HEK293 (cell line): Measurements from ENCODE around the gene SAMD4B.

ENCODE experiments used
- CTCF ChIA-PET: fragments of 350-600 bp; formaldehyde crosslinking; extraction: SDS; loops from one replicate; lab custom pipeline; 2021; ENCODE audit warnings: antibody characterized with exemption; lab: Yijun Ruan, JAX
- POLR2A ChIA-PET: fragments of 300-600 bp; formaldehyde crosslinking; extraction: SDS; loops from one replicate; lab custom pipeline; 2020; ENCODE audit warnings: antibody characterized with exemption, inconsistent platforms; lab: Yijun Ruan, JAX
- H3K27ac ChIP-seq: fragments of 200-500 bp; sonication (Bioruptor generic); 2 replicates; pipeline ENCODE4 v1.5.1; 2014; ENCODE audit warnings: low read depth, low read length, control low read depth, inconsistent platforms; ENCODE audit errors: extremely low read depth
- H3K36me3 ChIP-seq, 2 experiments: fragments of 200-500 bp in 1 of 2; sonication (Bioruptor generic) in 1 of 2; 1 replicate in 1 of 2; 2 replicates in 1 of 2; pipeline ENCODE4 v1.5.1; 2014 to 2017; ENCODE audit warnings: inconsistent platforms in 2 of 2, low read length in 2 of 2; ENCODE audit not compliant: control insufficient read depth in 2 of 2, insufficient read depth in 1 of 2
- H3K4me1 ChIP-seq: fragments of 200-500 bp; sonication (Bioruptor generic); 2 replicates; pipeline ENCODE4 v1.5.1; 2014; ENCODE audit warnings: mild to moderate bottlenecking, low read length, inconsistent platforms; ENCODE audit not compliant: control insufficient read depth, insufficient read depth
- H3K4me3 ChIP-seq: 2 replicates; pipeline ENCODE4 v1.5.1; 2011; ENCODE audit warnings: low read depth, mild to moderate bottlenecking, control low read depth, low read length, moderate library complexity
- H3K9me3 ChIP-seq: fragments of 200-500 bp; sonication (Bioruptor generic); 2 replicates; pipeline ENCODE4 v1.5.1; 2014; ENCODE audit warnings: low read depth, low read length, inconsistent platforms; ENCODE audit not compliant: control insufficient read depth, insufficient read depth
- ATF2 ChIP-seq: fragments of 450-650 bp; formaldehyde crosslinking; IDR thresholded peaks from 2 replicates; pipeline ENCODE4 v1.5.1; 2016; ENCODE audit warnings: missing biosample characterization, missing genetic modification characterization, low read depth
- EGR2 ChIP-seq: fragments of 450-650 bp; formaldehyde crosslinking; IDR thresholded peaks from 2 replicates; pipeline ENCODE4 v1.5.1; 2016; ENCODE audit warnings: low read depth, missing biosample characterization, missing genetic modification characterization
- GLIS1 ChIP-seq: fragments of 450-650 bp; formaldehyde crosslinking; IDR thresholded peaks from 2 replicates; pipeline ENCODE4 v1.5.1; 2016; ENCODE audit warnings: missing biosample characterization, missing genetic modification characterization
- IKZF3 ChIP-seq: fragments of 450-650 bp; IDR thresholded peaks from 2 replicates; pipeline ENCODE4 v1.5.0; 2018; ENCODE audit warnings: missing biosample characterization, mild to moderate bottlenecking, missing genetic modification characterization, moderate library complexity
- KLF16 ChIP-seq: fragments of 450-650 bp; formaldehyde crosslinking; IDR thresholded peaks from 2 replicates; pipeline ENCODE4 v1.5.1; 2017; ENCODE audit warnings: missing biosample characterization, missing genetic modification characterization
- SALL2 ChIP-seq: fragments of 450-650 bp; formaldehyde crosslinking; IDR thresholded peaks from 2 replicates; pipeline ENCODE4 v1.5.0; 2017; ENCODE audit warnings: missing biosample characterization, mild to moderate bottlenecking, missing genetic modification characterization, borderline replicate concordance
- SP7 ChIP-seq: fragments of 450-650 bp; formaldehyde crosslinking; IDR thresholded peaks from 2 replicates; pipeline ENCODE4 v1.5.1; 2016; ENCODE audit warnings: missing biosample characterization, missing genetic modification characterization
- TRIM28 ChIP-seq: IDR thresholded peaks from 2 replicates; pipeline ENCODE4 v1.6.1; 2011; ENCODE audit warnings: low read length, control low read depth, borderline replicate concordance
- ZBTB1 ChIP-seq: fragments of 450-650 bp; formaldehyde crosslinking; IDR thresholded peaks from 2 replicates; pipeline ENCODE4 v1.5.1; 2016; ENCODE audit warnings: missing biosample characterization, missing genetic modification characterization
- ZFHX2 ChIP-seq: fragments of 450-650 bp; formaldehyde crosslinking; conservative IDR thresholded peaks from 2 replicates; pipeline ENCODE4 v1.5.1; 2016; ENCODE audit warnings: missing biosample characterization, missing genetic modification characterization
- ZFP69B ChIP-seq: fragments of 450-650 bp; formaldehyde crosslinking; IDR thresholded peaks from 2 replicates; pipeline ENCODE4 v1.5.1; 2016; ENCODE audit warnings: missing biosample characterization, missing genetic modification characterization
- ZNF211 ChIP-seq: fragments of 450-650 bp; formaldehyde crosslinking; IDR thresholded peaks from 2 replicates; pipeline ENCODE4 v1.5.1; 2016; ENCODE audit warnings: low read depth, missing biosample characterization, missing genetic modification characterization
- ZNF239 ChIP-seq: fragments of 450-650 bp; formaldehyde crosslinking; IDR thresholded peaks from 2 replicates; pipeline ENCODE4 v1.5.1; 2016; ENCODE audit warnings: missing biosample characterization, missing genetic modification characterization
- ZNF391 ChIP-seq: fragments of 450-650 bp; formaldehyde crosslinking; IDR thresholded peaks from 2 replicates; pipeline ENCODE4 v1.5.1; 2016; ENCODE audit warnings: low read depth, missing biosample characterization, missing genetic modification characterization, borderline replicate concordance
- ZNF416 ChIP-seq: fragments of 450-650 bp; formaldehyde crosslinking; IDR thresholded peaks from 2 replicates; pipeline ENCODE4 v1.5.1; 2016; ENCODE audit warnings: missing biosample characterization, missing genetic modification characterization
- ZNF433 ChIP-seq: fragments of 450-650 bp; formaldehyde crosslinking; IDR thresholded peaks from 2 replicates; pipeline ENCODE4 v1.5.1; 2016; ENCODE audit warnings: missing biosample characterization, missing genetic modification characterization, low read depth
- ZNF510 ChIP-seq: fragments of 450-650 bp; formaldehyde crosslinking; IDR thresholded peaks from 2 replicates; pipeline ENCODE4 v1.5.1; 2018; ENCODE audit warnings: mild to moderate bottlenecking, missing genetic modification characterization, missing biosample characterization; ENCODE audit not compliant: insufficient replicate concordance
- ZNF514 ChIP-seq: fragments of 450-650 bp; formaldehyde crosslinking; IDR thresholded peaks from 2 replicates; pipeline ENCODE4 v1.5.1; 2016; ENCODE audit warnings: missing biosample characterization, missing genetic modification characterization
- ZNF521 ChIP-seq: fragments of 450-650 bp; formaldehyde crosslinking; IDR thresholded peaks from 2 replicates; pipeline ENCODE4 v1.5.1; 2017; ENCODE audit warnings: missing biosample characterization, mild to moderate bottlenecking, missing genetic modification characterization
- ZNF580 ChIP-seq: fragments of 450-650 bp; formaldehyde crosslinking; IDR thresholded peaks from 2 replicates; pipeline ENCODE4 v1.5.1; 2016; ENCODE audit warnings: missing biosample characterization, missing genetic modification characterization
- ZNF600 ChIP-seq: fragments of 450-650 bp; formaldehyde crosslinking; IDR thresholded peaks from 2 replicates; pipeline ENCODE4 v1.5.1; 2016; ENCODE audit warnings: missing biosample characterization, missing genetic modification characterization
- ZNF623 ChIP-seq: fragments of 450-650 bp; formaldehyde crosslinking; IDR thresholded peaks from 2 replicates; pipeline ENCODE4 v1.5.1; 2016; ENCODE audit warnings: missing biosample characterization, missing genetic modification characterization
- ZNF645 ChIP-seq: fragments of 450-650 bp; formaldehyde crosslinking; IDR thresholded peaks from 2 replicates; pipeline ENCODE4; 2016; ENCODE audit warnings: missing biosample characterization, missing genetic modification characterization
- ZNF76 ChIP-seq: fragments of 450-650 bp; formaldehyde crosslinking; IDR thresholded peaks from 2 replicates; pipeline ENCODE4; 2016; ENCODE audit warnings: low read depth, missing biosample characterization, missing genetic modification characterization, borderline replicate concordance
- ZNF791 ChIP-seq: fragments of 450-650 bp; formaldehyde crosslinking; IDR thresholded peaks from 2 replicates; pipeline ENCODE4 v1.5.1; 2016; ENCODE audit warnings: missing biosample characterization, missing genetic modification characterization
- TF ChIP-seq, protein P1 (sequence below): fragments of 450-650 bp; formaldehyde crosslinking; IDR thresholded peaks from 2 replicates; pipeline ENCODE4 v1.5.1; 2016; ENCODE audit warnings: missing biosample characterization, missing genetic modification characterization
- TF ChIP-seq, protein P2 (sequence below): fragments of 450-650 bp; formaldehyde crosslinking; IDR thresholded peaks from 2 replicates; pipeline ENCODE4 v1.5.1; 2016; ENCODE audit warnings: missing biosample characterization, missing genetic modification characterization

SAMD4B gene

DNA sequence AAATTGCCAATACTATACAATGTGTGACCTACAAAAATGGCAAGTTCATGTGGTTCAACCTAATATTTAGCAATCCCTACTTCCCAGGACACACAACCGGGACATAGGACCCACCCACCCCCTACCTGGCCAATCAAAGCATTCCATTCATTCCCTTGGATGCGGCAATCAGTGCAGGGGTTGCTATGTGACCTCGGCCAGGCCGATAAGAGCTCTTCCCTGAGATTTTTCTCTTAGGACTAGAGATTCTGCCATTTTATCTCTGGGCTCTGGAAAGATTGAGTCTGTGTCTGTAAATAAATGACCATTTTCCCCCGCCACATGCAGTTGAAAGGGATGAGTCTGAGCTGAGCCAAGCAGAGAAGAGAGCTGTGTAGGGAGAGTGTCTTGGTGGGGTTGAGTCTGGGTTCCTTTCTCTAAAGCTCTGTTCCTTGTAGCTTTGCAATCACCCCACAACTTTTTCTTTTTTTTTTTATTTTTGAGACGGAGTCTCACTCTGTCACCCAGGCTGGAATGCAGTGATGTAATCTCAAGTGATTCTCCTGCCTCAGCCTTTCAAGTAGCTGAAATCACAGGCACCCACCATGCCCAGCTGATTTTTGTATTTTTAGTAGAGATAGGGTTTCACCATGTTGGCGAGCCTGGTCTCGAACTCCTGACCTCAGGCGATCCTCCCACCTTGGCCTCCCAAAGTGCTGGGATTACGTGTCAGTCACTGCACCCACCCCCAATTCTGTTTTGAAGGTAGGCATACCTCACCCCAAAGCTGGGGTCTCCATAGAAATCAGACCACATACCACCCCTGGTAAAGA is 38.6 kb upstream of the SAMD4B start (continued):
- TF ChIP-seq ZNF239 (tag by site-specific recombination) (no peak), ZNF600 (tag by site-specific recombination) (0 out of 2 replicates have a peak, but pooled peaks have one; percentile 18), ZNF791 (tag by site-specific recombination) (no peak), ZNF510 (tag by site-specific recombination) (no peak), ATF2 (tag by site-specific recombination) (peak; percentile 68; the same call in 1 of the 2 replicates)

DNA sequence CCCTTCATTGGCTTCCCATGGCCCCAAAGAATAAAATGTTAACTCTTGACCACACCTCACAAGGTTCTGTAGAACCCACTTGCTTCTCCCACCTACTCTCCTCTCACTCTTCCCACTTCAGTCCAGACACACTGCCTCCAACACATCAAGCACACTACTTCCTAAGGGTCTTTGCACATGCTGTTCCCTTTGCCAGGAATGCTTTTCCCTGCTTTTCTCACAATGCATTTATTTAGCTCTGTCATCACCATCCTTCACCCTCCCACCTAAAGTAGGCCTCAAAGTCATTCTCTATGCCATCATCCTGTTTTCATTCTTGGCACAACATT is 38.1 kb upstream of the SAMD4B start:
- H3K4me3 ChIP-seq = no peak overlapping the region
- POLR2A ChIA-PET = interaction anchor here (0.8 to 1.6 kb wide), 3 partner anchors 11 to 132 kb away, joined by 3 to 7 read pairs (median 4); partner anchors contain the start of genes RPS16 and SAMD4B
- peaks cover 19% of the 10 kb centered on the region for H3K4me1 ChIP-seq
- H3K36me3 ChIP-seq = peaks cover 13 to 16% of the 10 kb centered on the region in 2 experiments; a peak in 2 of 3 replicates
- no peaks in the 10 kb centered on the region for H3K9me3 ChIP-seq
- H3K27ac ChIP-seq = no peak overlapping the region
- CTCF ChIA-PET = interaction anchor here (0.7 to 2.4 kb wide), 6 partner anchors 9 to 252 kb away, joined by 3 to 9 read pairs (median 6); no protein-coding TSS in a partner anchor
- TF ChIP-seq ZNF623 = peak; percentile 54
- TF ChIP-seq ZNF416 (tag by site-specific recombination) = no peak
- no peak for TF ChIP-seq ZNF211 (tag by site-specific recombination)
- TF ChIP-seq ZNF433 (tag by site-specific recombination) = peak; percentile 5; the same call in 1 of the 2 replicates
- TF ChIP-seq ZNF645 (tag by site-specific recombination) = 0 out of 2 replicates have a peak, but pooled peaks have one; percentile 48
- no peak for TF ChIP-seq GLIS1 (tag by site-specific recombination)
- TF ChIP-seq SP7 (tag by site-specific recombination) = no peak
- TF ChIP-seq KLF16 (tag by site-specific recombination) = no peak
- TF ChIP-seq, protein P1, sequence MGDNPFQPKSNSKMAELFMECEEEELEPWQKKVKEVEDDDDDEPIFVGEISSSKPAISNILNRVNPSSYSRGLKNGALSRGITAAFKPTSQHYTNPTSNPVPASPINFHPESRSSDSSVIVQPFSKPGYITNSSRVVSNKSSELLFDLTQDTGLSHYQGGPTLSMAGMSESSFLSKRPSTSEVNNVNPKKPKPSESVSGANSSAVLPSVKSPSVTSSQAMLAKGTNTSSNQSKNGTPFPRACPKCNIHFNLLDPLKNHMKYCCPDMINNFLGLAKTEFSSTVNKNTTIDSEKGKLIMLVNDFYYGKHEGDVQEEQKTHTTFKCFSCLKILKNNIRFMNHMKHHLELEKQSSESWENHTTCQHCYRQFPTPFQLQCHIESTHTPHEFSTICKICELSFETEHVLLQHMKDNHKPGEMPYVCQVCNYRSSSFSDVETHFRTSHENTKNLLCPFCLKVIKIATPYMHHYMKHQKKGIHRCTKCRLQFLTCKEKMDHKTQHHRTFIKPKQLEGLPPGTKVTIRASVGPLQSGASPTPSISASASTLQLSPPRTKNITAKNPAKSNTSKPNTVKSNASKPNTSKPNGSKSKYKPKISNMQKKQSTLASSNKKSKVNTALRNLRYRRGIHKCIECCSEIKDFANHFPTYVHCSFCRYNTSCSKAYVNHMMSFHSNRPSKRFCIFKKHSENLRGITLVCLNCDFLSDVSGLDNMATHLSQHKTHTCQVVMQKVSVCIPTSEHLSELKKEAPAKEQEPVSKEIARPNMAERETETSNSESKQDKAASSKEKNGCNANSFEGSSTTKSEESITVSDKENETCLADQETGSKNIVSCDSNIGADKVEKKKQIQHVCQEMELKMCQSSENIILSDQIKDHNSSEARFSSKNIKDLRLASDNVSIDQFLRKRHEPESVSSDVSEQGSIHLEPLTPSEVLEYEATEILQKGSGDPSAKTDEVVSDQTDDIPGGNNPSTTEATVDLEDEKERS (tag by site-specific recombination) = 0 out of 2 replicates have a peak, but pooled peaks have one; percentile 52
- TF ChIP-seq ZNF391 = no peak
- TF ChIP-seq ZNF521 (tag by site-specific recombination) = peak; percentile 73; the same call in 1 of the 2 replicates
- TF ChIP-seq IKZF3 (tag by site-specific recombination) = no peak
- TF ChIP-seq ZFP69B (tag by site-specific recombination) = no peak
- TF ChIP-seq EGR2 = peak; percentile 81
- TF ChIP-seq ZBTB1 = no peak
- TF ChIP-seq TRIM28 = no peak
- TF ChIP-seq ZNF514 (tag by site-specific recombination) = no peak
- peak; percentile 94 for TF ChIP-seq ZNF580 (tag by site-specific recombination)
- TF ChIP-seq ZNF76 (tag by site-specific recombination) = peak; percentile 22; the same call in 1 of the 2 replicates
- TF ChIP-seq SALL2 = 0 out of 2 replicates have a peak, but pooled peaks have one; percentile 36
- TF ChIP-seq ZFHX2 (tag by site-specific recombination) = peak; percentile 79
- TF ChIP-seq, protein P2, sequence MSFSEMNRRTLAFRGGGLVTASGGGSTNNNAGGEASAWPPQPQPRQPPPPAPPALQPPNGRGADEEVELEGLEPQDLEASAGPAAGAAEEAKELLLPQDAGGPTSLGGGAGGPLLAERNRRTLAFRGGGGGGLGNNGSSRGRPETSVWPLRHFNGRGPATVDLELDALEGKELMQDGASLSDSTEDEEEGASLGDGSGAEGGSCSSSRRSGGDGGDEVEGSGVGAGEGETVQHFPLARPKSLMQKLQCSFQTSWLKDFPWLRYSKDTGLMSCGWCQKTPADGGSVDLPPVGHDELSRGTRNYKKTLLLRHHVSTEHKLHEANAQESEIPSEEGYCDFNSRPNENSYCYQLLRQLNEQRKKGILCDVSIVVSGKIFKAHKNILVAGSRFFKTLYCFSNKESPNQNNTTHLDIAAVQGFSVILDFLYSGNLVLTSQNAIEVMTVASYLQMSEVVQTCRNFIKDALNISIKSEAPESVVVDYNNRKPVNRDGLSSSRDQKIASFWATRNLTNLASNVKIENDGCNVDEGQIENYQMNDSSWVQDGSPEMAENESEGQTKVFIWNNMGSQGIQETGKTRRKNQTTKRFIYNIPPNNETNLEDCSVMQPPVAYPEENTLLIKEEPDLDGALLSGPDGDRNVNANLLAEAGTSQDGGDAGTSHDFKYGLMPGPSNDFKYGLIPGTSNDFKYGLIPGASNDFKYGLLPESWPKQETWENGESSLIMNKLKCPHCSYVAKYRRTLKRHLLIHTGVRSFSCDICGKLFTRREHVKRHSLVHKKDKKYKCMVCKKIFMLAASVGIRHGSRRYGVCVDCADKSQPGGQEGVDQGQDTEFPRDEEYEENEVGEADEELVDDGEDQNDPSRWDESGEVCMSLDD (tag by site-specific recombination) = no peak
